OCI-M2 (cell line): ENCODE data around the gene OR2C1.

Source experiments
- DNase-seq: peaks from one replicate; lab custom pipeline; 2025; ENCODE audit not compliant: unreplicated experiment; lab: John Stamatoyannopoulos, UW

Gene OR2C1

GRCh38 chr16:3389663-3390338 is 34.1 kb downstream of the OR2C1 start:
- peak; percentile 64 for DNase-seq

- no peak for DNase-seq
Observed at GRCh38 chr16:3400446-3400778, 44.7 kb downstream of the OR2C1 start.

DNA sequence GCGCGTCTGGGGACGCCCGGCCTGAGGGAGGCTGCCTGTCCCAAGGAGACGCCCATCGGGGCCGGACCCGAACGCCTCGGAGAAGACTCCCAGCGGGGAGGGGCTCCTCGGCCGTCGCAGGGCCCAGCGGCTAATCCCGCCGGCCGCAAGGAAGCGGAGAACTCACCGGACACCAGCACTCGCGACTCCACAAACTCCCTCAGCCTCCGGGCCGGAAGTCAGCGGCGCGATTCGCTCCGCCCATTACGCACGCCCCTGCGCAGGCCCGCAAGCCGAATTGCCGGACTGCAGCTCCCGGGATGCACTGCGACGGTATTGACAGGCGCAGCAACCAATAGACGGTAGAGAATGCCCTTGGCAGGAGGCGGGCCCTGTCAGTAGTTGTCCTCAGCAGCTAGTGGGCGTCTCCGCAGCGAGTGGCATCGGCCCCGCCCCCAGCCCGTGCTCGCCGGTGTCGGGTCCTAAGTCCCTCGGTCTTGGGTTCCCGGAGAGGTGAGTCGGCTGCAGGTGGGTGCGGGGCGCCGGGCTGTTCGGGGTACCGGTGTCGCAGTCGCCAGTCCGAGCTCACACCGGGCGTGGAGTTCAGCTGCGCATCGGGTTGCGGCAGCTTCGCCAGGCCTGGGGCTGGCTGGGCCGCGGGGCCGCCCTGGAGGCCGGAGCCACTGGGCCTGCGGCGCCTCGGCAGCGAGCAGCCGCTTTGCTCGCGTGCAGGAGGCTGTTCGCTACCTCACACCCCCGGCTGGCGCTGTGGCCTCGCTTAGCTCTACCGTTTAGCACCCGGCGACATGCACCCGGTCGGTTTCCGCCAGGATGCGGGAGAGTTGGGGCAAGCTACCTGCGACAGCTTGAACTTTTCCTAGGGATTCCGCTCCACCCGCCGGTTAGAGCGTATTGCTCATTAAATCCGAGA is 45.3 kb downstream of the OR2C1 start, which contains the start of the genes ZNF174 and ZSCAN32:
TSS of gene ZNF174 (plus strand) at position 437 of the 910 bp plus-strand sequence. CDS start 790 bp downstream, outside the sequence.
TSS of gene ZSCAN32 (minus strand) at position 226 of the 910 bp plus-strand sequence. CDS start 3,447 bp downstream, outside the sequence.
- DNase-seq = peak; percentile 70

DNA sequence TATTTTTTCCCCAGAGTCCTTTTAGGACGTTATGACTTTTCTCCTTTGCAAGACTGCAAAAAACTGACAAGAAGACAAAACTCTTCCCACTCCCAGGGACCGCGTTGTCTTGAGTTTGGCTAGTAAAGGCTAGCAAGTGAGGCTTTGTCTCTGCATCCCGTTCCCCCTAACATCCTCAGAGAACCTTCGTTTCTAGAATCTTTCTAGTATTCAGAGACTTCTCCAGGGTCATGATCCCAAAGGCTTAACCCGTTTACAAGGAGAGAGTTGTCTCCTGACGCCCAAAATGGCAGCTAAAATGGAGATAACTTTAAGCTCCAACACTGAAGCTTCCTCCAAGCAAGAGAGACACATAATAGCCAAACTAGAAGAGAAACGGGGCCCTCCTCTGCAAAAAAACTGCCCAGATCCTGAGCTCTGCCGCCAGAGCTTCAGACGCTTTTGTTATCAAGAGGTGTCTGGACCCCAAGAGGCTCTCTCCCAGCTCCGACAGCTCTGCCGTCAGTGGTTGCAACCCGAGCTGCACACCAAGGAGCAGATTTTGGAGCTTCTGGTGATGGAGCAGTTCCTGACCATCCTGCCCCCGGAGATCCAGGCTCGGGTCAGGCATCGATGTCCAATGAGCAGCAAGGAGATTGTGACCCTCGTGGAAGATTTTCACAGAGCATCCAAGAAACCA is 46.2 kb downstream of the OR2C1 start:
- DNase-seq = peak; percentile 29
